ENCODE data around the gene NMT1. TPM values are rescaled to one million over a fixed set of nuclear protein-coding genes. Genes with fewer than 3 reads are reported as not detected.

The NMT1 gene
- total RNA-seq, 1 donor from 2014 or later, result 46.4 TPM

GRCh38 chr17:45081047-45081703 lies 20.1 kb downstream of the NMT1 start:
- DNase-seq, result no peak

GRCh38 chr17:45086391-45086790 lies 25.3 kb downstream of the NMT1 start:
- DNase-seq, result no peak

GRCh38 chr17:45086865-45087503 lies 25.9 kb downstream of the NMT1 start:
- DNase-seq, result no peak

GRCh38 chr17:45087504-45087975 lies 26.4 kb downstream of the NMT1 start:
- no peak for DNase-seq

- DNase-seq, result no peak
Measured at GRCh38 chr17:45087978-45088377, 26.9 kb downstream of the NMT1 start.

- DNase-seq, result no peak
Measured at GRCh38 chr17:45088741-45089140, 27.6 kb downstream of the NMT1 start.

GRCh38 chr17:45090711-45091110 lies 29.6 kb downstream of the NMT1 start:
- DNase-seq, result no peak

GRCh38 chr17:45091778-45092425 lies 30.8 kb downstream of the NMT1 start:
- DNase-seq, result no peak

- DNase-seq, result no peak
Measured at GRCh38 chr17:45092911-45093430, 31.9 kb downstream of the NMT1 start.

GRCh38 chr17:45093444-45094110 lies 32.5 kb downstream of the NMT1 start:
- no peak for DNase-seq

GRCh38 chr17:45096141-45096540 lies 35.0 kb downstream of the NMT1 start:
- DNase-seq, result no peak

- DNase-seq, result no peak
Measured at GRCh38 chr17:45096926-45097325, 35.8 kb downstream of the NMT1 start.

- no peak for DNase-seq
Measured at GRCh38 chr17:45098081-45098868, 37.2 kb downstream of the NMT1 start.

- DNase-seq, result peak; percentile 43
Measured at GRCh38 chr17:45098869-45099616, 37.9 kb downstream of the NMT1 start.

- no peak for DNase-seq
Measured at GRCh38 chr17:45101546-45101882, 40.4 kb downstream of the NMT1 start.

GRCh38 chr17:45101883-45102811 lies 41.0 kb downstream of the NMT1 start:
- DNase-seq, result no peak

GRCh38 chr17:45102856-45103255 lies 41.7 kb downstream of the NMT1 start:
- no peak for DNase-seq

GRCh38 chr17:45103269-45103795 lies 42.2 kb downstream of the NMT1 start:
- DNase-seq, result no peak

- DNase-seq, result no peak
Measured at GRCh38 chr17:45104029-45104428, 42.9 kb downstream of the NMT1 start.

- no peak for DNase-seq
Measured at GRCh38 chr17:45104497-45104896, 43.4 kb downstream of the NMT1 start.
